DMS153 (cell line): ENCODE results near the gene DTX1.

ENCODE experiments used
- DNase-seq: peaks from one replicate; lab custom pipeline; 2025; lab: John Stamatoyannopoulos, UW

Gene DTX1

DNA sequence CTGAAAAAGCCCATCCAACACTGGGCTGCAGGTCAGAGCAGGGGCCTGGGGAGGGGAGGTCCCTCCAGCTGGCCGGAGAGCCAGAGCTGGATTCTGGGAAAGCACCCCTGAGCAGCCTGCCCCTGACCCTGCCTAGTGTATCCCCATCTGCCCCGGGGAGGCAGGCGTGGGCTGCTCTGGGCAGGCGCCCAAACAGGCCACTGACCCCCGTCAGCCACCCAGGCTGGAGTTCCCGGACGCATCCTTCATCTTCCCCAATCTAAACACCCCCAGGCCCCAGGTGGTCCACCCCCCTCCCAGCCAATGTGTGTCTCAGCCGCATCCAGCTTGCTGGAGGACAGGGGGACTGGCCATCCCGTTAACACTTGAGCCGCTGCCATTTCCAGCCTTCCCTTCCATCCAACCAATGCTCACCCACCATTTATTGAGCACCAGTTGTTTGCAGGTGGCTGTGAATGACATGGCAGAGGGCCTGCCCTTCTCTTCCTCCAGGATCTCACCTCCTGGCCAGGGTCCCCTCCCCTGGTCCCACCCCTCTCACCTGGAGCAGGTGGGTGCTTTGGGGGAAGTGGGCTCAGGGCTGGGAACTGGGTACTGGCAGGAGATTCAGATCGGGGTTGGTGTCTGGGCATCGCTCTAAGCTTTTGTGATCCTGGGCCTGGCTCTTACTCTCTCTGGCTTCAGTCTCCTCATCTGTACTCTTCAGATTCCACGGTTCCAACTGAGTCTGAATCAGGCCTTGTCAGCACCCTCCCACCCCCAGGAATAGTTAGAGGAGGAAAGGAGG, 743 bp upstream of the DTX1 start:
- DNase-seq = no peak

DNA sequence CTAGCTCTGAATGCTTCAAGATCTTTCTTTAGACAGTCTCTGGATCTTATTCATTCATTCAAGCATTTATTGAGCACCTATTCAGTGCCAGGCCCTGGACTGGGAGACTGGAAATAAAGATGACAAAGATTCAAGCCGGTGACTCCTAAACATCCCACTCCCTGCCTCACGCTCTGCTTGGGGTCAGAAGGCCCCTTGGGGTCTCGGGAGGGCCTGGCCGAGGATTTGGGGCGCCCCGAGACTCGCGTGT, 224 bp upstream of the DTX1 start:
- no peak for DNase-seq

DNA sequence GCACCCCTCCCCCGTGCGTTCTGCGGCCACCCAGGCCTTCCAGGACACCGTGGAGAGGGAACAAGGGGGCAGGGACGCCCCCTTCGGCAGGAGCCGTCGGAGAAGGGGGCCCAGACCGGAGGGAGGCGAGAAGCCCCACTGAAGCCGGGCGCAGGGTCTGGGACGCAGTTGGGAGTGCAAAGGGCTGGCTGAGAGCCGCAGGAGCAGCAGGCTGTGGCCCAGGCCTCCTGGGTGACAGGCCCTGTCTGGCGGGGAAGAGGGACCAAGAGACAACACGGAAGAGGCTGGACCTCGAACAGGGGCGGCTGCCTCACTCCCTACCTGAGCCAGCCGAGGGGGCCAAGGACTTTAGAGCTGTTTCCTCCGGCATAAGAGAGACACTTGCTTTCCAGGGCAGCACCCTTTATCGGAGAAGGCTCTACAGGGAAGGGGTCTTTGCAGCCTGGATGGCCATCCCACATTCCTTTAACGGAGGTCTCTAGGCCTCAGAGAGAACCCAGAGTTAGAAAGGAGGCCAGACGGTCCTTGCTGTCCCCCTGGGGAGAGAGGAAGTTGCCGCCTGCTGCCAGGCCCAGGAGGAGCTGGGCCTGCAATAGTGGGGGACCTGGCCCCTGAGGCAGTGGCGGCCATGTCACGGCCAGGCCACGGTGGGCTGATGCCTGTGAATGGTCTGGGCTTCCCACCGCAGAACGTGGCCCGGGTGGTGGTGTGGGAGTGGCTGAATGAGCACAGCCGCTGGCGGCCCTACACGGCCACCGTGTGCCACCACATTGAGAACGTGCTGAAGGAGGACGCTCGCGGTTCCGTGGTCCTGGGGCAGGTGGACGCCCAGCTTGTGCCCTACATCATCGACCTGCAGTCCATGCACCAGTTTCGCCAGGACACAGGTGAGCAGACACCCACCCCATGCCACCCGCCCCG, 1.3 kb downstream of the DTX1 start:
- DNase-seq = no peak

DNA sequence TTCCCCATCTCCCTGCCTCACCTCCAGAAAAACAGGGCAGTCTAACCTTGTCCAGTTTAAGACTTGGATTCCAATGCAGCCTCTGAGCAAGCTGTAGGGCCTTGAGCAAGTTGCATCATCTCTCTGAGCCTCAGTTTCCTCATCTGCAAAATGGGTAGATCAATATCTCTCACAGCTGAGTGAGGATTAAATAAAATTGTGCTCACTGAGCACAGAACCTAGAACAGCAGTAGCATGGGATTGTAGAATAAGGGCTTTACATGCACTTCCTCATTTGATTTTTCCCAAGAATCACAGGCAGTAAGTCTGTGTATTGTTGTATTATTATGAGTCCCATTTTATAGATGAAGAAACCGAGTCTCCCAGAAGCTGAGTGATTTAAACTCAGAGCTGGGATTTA, 2.0 kb downstream of the DTX1 start:
- DNase-seq = no peak

DNA sequence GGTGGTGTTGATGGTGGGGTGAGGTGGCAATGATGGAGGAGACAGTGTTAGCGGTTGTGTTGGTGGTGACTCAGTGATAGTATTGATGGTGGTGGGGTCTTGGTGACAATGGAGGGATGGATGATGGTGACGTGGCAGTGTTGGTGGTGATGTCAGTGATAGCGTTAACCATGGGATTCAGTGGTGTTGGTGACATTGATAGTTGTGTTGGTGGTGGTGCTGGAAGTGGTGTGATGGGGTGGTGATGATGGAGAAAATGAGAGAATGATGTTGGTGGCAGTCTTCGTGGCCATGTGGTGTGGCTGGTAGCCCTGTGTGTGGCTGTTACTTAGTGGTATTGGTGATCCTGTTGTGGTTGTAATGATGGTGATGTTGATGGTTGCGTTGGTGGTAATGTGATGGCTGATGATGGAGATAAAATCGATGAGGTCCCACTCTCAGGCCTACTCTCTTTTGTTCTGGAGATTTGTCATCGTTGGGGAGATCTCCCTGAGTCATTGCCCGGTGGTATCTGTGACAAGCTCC, 2.6 kb downstream of the DTX1 start:
- no peak for DNase-seq

DNA sequence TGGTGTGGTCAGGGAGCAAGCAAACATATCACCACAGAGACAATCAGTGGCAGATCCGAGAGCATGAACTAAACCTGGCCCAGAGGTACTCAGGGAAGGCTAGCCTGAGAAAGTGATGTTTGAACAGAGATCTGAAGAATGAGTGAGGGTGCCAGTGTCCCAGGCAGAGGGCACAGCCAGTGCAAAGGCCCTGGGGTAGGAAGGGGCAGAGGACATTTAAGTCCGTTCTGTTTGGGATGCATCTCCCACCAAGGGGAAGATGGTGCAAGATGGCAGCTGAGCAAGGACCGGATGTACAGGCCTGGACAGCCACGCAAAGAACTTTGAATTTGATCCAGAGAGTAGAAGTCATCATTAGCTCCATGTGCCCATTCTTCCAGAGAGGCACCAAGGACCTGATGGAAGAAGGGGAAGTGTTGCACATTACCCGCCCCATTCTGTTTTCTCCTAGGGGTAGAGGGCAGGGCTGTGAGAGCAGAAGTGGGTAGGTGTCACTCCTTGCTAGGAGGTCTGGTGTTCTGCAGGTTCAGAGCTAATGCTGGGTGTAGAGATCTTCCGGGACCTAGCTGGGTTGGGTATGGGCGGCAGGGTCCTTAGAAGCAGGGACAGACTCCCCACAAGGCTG, 3.9 kb downstream of the DTX1 start:
- no peak for DNase-seq

DNA sequence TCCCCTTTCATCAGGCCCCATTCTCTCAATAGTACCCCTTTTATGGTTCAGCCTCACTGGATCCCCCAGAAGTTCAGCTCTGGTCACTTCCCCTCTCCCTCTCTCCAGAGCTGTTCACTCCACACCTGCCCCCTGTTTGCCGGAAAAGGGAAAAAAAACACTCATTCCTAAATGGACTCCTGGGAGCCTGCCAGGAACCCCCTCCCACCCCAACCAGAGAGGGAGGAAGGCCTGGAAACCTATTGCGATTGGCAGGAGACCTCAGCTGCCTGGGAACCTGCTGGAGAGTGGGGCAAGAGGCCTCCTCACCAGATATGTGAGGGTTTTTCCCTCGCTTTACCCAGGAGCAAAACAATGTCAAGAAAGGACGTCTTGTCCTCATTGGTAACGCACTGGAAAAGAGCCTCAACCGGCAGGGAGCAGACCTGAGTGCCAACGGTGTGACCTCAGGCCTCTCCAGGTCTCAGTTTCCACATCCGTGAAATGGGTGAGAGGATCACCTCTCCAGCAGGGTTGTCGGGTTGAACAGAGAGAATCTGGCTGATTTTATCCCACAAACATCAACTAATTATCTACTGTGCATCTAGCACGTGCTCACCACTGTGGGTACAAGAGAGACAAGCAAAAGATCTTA, 4.6 kb downstream of the DTX1 start:
- no peak for DNase-seq

DNA sequence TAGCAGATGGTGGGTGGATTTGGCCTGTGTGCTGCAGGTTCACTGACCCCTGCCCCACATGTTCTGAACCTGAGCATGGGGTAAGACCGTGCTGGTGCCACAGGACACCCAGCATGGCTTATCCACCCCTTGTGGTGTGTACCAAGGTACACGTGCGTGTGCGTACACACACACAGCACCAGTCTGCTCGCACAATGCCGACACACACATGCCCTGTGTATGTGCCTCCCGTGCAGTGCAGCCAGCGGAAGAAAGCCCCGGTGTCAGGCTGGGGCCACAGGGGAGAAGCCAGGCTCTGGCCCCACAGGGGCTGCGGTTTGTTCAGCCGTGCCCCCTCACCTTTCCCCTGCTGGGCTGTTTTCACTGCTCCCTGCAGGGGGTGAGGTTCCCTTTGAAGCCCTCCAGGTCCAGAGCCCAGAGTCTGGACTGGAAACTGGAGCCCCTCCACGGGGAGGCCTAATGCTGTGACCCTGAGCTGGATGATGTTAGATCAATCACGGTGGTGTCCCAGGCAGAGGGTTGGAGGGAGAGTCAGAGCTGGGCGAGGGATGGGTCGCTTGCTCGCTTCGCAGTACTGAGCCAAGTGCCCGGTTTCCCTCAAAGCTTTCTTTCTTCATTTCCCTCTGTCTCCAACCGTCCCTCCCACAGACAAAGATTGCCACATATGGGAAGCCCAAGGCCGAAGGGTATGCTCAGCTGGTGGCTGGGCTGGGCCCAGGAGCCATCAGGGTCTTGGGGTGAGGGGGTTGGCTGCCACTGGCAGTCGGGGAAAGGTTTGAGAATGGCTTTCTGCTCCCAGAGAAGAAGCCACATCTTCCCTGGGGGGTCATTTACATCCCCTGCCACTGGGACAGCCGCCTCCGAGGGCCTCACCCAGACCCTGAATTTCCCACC, 6.2 kb downstream of the DTX1 start:
- DNase-seq = no peak

DNA sequence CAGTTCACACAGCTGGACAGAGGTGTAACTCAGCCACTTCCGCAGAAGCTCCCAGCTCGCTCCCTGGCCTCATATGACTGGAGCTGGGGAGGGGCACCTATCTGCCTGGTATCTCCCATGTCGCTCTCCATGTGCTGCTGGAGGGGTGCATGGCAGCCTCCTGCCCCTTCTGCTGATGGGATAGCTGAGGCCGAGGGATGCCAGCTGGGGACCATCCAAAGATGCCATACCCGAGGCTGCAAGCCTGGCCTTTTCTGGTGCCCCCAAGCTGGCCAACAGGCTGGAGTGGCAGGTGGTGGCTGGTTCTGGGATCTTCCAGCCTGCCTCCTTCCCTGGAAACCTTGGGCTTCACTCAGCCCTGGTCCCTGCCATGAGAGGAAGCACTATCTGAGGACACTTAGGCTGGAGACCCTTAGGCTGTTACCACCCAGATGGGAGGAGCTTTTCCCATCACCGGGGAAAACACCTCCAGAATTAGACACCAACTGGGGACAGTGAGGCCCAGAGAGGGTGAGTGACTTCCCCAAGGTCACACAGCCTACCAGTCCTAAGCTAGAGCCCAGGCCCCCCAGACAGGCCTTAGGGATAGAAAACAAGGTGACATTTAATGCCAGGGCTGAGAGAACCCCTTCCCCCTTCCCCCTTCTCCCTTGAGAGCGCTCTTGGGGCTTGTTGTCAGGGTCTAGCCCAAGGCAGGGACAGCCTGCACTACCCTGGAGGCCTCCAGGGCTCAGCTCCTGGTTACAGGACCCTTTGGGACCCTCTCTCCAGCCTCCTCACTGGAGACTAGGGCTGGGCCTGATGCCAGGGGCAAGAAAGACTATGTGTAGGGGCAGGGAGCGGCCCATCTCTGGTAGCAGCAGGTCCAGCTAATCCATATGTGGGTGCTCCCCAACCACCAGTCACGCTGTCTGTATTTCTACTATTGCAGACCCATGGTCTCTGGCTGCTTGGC, 7.1 kb downstream of the DTX1 start:
- no peak for DNase-seq

DNA sequence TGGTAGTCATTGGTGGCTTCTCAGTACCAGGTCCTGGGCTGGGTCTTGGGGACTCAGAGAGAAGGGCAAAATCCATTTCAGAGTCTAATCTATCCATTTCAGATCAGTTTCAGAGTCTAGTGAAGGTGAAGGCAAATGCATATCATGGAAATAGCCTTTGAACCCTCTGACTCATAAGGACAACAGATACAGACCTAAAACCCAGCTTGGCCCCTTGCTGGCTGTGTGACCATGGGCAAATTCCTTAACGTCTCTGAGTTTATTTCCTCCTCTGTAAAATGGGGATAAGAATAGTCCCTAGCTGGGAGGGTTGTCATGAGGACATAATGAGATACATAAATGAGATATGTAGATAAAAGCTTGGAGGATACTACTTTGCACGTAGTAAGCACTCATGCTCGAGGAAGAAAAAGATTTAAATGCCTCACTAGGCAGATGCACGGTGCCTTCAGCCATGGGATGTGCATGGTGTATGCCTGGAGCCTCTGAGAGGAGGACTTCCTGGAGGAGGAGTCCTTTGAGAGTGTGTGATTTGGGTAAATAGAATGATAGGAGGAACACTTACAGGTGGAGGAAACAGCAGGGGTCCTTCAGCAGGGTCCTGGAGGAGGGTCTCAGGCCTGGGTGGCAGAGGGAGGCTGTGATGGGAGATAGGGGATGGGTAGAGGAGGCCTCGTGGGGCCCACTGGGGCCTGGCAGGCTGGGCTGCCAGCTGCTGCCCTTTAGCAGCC, 8.0 kb downstream of the DTX1 start:
- no peak for DNase-seq

DNA sequence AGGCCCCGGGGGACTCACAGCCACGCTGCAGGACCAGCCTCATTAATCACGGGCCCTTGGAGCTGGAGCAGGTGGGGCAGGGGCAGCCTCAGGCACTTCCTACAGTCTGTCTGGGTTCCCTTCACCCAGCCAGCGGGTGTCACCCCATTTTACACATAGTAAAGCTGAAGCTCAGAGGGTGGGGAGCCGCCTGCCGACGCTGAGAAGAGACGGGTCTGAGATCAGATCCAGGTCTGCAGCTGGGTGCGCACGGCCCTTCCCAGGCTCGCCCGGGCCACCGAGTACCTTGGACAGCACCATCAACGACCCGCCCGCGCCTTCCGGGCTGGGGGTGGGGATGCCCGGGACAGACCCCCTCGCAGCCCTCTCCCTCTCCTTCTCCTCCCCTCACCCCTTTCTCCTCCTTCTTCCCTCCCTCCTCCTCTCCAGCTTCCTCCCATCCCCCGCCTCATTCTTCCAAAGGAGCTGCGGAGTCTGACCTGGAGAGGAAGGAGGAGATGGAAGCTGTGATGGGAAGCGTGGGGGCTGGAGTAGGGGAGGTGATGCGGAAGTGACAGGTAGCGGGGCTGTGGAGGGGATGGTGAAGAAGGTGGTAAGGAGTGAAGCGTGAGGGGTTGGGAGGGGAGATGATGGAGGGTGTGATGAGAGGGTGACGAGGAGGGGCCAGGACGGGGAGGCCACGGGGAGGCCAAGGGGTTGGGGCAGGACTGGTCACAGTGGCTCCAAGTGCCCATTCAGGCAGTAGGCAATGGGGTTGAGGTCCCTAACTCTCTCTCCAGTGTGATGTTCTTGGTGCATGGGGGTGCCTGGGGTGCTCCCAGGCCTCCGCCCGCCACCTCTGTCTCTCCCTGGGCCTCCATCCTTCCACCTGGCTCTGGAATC, 8.8 kb downstream of the DTX1 start:
- DNase-seq = peak; percentile 36

DNA sequence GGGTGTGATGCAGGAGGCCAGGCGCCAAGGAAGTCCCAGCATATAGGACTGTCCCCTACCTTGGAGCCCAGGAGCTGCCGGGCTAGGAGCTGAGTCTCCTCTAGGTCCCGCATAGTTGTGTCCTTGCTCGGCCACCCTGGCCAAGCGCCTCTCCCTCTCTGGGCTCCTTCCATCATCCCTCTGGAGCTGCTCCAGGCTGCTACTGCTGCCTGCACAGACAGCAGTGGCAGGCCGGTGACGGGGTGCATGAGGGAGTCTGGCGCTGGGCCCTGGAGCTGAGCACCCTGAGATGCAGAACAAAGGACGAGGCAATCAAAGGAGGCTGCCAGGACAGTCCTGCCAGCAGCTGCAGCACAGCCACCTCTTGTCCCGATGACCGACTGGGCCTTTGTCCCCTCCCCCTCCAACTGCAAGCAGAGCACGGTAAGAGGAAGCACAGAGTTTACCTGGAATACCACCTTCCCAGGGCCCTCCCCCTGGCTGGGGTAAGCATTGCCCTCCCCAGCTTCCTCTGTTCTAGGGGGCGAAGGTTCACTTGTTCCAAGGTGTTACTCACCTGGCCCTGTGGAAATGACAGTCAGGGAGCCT, 10.4 kb downstream of the DTX1 start:
- DNase-seq = no peak

DNA sequence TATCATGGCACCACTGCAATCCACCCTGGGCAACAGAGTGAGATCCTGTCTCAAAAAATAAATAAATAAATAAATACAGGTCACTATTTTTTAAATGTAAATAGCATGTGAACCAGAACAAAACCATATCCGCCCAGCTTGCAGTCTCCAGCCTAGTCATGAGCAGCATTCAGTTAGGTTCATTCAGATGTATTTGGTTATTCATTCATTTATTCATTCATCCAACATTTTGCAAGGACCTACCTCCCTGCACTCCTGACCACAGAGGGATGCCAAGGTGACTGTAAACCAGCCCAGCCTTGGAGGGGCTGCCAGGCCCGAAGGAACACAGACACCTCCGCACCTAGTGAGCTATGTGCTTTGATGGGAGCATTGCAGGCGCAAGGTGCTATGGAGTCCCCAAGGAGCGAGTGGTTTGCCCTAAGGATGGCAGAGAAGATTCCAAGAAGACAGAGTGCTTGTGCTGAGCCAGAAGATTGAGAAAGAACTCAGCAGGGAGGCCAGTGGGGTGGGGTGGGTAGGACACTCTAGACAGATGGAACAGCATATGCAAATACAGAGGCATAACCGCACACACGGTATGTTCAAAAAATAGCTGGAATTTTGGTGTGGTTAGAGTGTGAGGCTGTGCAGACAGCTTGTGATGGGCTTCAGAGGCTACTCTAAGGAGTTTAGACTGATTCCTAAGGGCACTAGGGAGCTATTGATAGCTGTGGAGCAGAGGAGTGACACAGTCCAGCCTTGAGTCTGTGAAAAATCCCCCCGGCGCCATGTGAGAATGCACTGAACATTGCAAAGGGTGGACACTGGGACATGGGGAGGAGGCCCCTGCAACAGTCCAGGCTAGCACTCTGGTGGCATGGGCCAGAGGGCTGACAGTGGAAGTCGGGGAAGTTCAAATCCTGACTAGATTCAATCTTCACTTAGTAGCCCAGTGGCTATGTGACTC, 11.7 kb downstream of the DTX1 start:
- no peak for DNase-seq

DNA sequence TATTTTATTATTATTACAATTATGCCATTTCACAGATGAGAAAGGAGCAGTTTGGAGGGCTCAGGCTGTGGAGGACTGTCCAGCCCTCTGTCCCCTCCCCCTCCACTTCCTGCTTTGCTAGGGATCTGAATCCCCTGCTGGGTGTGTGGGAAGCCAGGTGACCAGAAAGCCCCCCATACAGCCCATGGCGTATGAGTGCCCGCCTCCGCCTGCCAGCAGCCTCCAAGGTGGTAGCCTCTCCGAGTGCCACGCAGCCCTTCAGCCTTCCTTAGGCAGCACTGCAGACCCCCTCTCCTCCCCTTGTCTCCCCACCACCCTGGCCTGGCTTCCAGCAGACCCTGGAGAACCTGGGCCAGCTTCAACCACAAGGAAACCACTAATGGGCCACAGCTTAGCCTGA, 12.6 kb downstream of the DTX1 start:
- no peak for DNase-seq

DNA sequence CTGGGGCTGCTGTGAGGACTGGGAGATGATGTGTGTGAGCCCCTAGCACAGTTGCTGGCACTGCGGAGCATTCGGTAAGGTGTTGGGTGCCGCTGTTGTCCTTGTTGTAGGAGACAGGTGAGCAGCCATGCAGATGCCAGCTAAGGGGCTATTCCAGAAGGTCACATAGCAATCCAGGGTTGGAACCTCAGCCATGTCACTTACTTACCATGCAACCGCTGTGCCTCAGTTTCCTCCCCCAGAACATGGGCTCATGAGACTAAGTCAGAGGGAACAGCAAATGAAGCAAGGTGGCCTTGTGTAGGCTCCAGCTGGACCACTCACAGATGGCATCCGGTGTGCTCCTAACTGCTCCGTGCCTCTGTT, 13.2 kb downstream of the DTX1 start:
- DNase-seq = no peak

DNA sequence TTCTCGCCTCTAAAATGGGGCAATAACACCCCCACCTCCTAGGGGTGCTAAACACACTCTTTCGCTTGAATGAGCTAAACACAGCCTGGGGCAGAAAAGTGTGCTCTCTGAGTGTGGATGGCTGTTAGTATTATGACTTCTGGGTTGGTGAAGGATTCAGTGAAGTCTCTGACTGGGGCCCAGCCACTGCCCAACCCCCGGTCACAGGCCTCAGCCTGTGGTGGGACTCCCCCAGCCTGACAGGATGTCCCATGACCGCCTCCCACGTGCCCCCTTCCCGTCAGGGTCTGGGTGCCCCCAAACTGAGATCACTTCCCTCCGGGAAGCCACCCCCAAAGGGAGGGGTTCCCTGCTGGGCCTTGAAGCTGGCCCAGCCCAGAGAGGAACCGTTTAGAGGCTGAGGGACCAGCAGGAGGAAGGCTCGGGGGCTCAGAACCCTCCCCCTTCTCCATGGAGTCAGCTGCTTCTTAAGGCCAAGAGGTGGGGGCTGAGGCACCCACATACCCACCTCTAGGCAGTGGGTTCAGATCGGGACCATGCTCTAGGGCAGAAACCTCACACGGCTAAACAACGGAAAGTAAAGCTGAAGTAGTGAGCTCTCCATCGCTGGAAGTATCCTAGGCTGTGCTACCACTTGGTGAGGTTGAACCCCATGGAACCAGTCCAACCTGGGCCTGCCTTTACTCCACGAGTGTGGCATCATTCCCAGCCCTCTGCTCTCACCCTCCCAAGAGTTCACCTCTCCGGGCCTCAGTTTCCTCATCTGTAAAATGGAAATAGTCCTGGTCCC, 13.8 kb downstream of the DTX1 start:
- DNase-seq = no peak
